ENCODE data around the gene VWA5B2.

The VWA5B2 gene

GRCh38 chr3:184229394-184230080 is at the start of gene VWA5B2:
VWA5B2 (plus strand) TSS chr3:184229585; CDS start chr3:184230529, 944 bp downstream.
- peak; percentile 45 to 54 for DNase-seq (ENCODE audit: low read depth in 1 of 2, low spot score in 1 of 2)

GRCh38 chr3:184180165-184180564 is 49.2 kb upstream of the VWA5B2 start:
- DNase-seq (ENCODE audit: low read depth in 1 of 2, low spot score in 1 of 2): no peak

GRCh38 chr3:184181596-184181995 is 47.8 kb upstream of the VWA5B2 start:
- no peak for DNase-seq (ENCODE audit: low read depth in 1 of 2, low spot score in 1 of 2)

DNA sequence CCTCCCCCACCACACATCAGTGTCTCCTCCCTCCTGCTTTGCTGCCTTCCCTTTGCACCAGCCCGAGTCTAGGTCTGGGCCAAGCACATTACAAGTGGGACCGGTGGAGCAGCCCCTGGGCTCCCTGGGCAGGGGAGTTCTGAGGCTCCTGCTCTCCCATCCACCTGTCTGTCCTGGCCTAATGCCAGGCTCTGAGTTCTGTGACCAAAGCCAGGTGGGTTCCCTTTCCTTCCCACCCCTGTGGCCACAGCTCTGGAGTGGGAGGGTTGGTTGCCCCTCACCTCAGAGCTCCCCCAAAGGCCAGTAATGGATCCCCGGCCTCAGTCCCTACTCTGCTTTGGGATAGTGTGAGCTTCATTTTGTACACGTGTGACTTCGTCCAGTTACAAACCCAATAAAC is 45.7 kb upstream of the VWA5B2 start:
- no peak for DNase-seq (ENCODE audit: low read depth in 1 of 2, low spot score in 1 of 2)

DNA sequence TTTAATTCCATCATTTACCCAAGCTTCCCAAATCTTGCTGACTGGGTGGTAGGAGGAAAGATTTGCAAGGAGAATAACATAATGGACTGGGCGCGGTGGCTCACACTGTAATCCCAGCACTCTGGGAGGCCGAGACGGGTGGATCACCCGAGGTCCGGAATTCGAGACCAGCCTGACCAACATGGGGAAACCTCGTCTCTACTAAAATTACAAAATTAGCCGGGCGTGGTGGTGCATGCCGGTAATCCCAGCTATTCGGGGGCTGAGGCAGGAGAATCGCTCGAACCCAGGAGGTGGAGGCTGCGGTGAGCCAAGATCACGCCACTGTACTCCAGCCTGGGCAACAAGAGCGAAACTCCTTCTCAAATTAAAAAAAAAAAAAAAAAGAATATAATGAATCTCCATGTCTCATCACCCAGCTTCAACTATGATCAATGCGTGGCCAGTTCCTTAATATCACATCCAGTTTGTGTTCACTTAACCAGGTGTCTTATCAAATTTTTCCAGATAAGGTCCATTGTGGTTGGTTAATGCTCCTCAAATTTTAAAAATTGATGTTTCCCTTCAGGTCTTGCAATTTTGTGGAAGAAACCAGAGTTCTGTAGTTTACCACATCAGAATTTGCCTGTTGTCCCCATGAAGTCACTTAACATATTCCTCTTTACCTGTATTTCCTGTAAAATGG is 44.7 kb upstream of the VWA5B2 start:
- no peak for DNase-seq (ENCODE audit: low read depth in 1 of 2, low spot score in 1 of 2)

DNA sequence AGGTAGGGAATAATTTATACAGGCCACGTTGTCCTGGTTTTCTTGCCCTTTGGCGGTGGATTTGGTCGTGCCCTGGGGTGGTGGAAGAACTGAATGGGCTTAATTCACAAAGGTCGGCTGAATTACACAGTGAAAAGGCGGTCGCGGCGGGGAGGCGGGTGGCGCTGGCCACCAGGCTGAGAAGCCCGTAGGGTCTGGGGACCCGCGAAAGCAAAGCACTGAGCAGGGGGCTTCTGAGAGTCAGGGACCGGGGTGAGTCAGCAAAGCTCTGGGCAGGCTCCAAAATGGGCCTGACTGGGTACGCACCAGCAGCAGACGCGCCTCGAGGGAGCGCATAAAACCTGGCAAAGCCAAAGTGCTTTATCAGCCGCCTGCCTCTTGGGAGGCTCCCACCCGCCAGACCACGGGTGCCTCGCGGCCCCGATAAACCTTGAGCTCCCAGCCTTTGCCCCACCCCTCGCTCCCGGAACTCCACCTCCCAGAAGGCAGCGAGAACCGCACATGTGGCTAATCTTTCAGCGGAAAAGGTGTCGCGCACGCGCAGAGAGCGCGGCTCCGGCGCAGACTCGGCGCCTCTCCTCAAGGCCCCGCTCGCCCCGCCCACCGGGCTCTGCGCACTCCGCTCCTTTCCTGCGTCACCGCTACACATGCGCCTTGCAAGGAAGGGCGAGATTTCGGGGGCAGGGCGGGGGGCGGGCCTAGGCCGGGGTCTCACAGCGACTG is 43.8 kb upstream of the VWA5B2 start:
- peak; percentile 98 for DNase-seq (ENCODE audit: low read depth in 1 of 2, low spot score in 1 of 2)

DNA sequence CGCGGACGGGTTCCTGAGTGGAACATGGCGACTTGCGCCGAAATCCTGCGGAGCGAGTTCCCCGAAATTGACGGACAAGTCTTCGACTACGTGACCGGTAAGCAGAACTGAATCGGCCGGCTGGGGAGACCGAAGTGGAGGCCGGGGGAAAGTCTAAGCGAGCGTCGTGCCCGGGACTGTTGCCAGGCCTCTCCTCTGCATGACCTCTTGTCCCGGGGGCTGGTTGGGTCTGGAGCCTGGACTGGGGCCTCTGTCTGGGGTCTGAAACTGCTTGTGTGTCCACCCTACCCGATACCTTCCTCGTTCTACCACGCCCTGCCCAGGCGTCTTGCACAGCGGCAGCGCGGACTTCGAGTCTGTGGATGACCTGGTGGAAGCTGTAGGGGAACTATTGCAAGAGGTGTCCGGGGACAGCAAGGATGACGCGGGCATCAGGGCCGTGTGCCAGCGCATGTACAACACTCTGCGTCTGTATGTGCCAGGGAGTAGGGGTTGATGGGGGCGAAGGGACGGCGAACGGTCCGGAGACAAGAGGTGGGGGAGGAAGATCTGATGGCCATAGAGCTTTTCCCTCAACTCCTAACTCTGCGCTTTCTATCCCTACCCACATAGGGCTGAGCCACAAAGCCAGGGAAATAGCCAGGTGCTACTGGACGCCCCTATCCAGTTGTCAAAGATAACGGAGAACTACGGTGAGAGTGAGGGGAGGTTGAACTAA is 43.0 kb upstream of the VWA5B2 start, which contains the start of gene ABCF3:
Gene ABCF3, plus strand, starts transcription at position 16 of the 718 bp plus-strand sequence. Its CDS starts 9 bp downstream, at position 25.
- no peak for DNase-seq (ENCODE audit: low read depth in 1 of 2, low spot score in 1 of 2)

DNA sequence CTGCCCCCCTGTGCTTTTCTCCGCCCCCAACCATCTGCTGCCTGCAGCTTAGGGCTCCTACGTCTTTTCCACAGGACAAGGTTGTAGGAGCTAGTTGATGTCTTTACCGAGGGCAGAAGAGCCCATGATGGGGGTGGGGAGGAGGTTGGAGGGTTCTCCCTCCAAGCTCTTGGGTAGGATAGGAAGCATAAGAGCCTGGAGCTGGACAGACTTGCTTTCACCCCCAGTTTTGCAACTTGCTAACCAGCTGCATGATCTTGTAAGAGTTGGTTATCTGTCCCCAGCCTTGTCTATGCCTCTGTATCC is 42.5 kb upstream of the VWA5B2 start:
- no peak for DNase-seq (ENCODE audit: low read depth in 1 of 2, low spot score in 1 of 2)

GRCh38 chr3:184188080-184188479 is 41.3 kb upstream of the VWA5B2 start:
- DNase-seq (ENCODE audit: low read depth in 1 of 2, low spot score in 1 of 2): no peak

DNA sequence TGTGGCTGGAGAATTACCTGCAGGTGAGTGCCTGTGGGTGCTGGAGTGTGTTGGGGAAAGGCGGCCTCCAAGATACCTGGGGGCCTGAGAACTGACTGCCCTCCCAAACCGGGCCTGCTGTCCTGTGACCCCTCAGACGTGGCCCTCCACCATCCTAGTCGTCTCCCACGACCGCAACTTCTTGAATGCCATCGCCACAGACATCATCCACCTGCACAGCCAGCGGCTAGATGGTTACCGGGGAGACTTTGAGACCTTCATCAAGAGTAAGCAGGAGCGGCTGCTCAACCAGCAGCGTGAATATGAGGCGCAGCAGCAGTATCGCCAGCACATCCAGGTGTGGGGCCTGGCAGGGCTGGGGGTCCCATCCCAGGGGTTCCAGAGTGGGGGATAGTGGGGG is 40.0 kb upstream of the VWA5B2 start:
- DNase-seq (ENCODE audit: low read depth in 1 of 2, low spot score in 1 of 2): no peak

GRCh38 chr3:184192889-184193288 is 36.5 kb upstream of the VWA5B2 start:
- DNase-seq (ENCODE audit: low read depth in 1 of 2, low spot score in 1 of 2): no peak

GRCh38 chr3:184193991-184194539 is 35.3 kb upstream of the VWA5B2 start:
- no peak for DNase-seq (ENCODE audit: low read depth in 1 of 2, low spot score in 1 of 2)

DNA sequence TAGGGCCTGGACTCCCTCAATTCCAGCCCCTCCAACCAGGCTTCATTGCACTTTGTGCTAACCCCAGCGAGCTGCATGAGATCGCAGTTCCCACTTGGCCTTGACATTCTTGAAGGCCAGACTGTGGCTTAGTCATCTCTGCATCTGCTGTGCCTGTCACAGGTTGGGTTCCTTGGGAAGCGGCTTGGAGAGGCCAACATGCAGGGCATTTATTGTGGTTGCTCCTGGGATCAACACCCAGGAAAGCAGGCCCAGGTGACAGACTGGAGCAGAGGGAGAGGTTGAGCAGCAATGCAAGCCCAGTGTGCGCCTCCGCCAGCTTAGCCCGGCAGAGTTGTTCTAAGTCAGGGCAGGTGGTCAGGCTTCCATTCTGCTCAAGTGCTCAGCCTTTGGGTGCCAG is 32.8 kb upstream of the VWA5B2 start:
- DNase-seq (ENCODE audit: low read depth in 1 of 2, low spot score in 1 of 2): no peak

DNA sequence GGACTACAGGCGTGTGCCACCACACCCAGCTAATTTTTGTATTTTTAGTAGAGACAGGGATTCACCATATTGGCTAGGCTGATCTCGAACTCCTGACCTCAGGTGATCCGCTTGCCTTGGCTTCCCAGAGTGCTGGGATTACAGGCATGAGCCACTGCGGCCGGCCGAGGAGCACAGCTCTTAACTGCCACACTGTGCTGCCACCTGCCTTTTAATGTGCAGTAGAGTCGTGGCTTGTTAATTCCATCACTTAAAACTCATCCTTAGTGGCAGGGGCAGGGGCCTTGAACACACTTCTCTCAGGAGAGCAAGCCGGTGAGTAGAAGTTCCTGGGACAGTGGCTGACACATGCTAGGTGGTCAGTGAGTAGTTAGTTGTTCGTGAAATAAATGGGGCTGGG is 30.9 kb upstream of the VWA5B2 start:
- no peak for DNase-seq (ENCODE audit: low read depth in 1 of 2, low spot score in 1 of 2)

DNA sequence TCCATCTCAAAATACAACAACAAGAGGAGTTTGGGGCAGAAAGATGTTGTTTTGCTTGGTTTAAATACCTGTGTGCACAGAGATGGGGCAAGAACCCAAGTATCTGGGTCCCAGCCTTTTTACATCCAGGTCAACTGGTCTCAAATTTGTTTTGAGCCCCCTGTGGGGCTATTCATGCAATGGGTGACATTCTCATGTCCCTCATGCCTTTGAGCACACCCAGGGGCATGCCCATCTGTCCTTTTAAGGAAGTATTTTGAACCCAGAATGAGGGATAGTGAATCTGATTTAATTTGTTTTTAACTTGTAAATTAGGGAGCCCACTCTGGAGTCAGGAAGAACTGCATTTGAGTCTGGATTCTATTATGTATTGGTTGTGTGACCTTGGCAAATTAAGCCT is 28.6 kb upstream of the VWA5B2 start:
- DNase-seq (ENCODE audit: low read depth in 1 of 2, low spot score in 1 of 2): no peak

DNA sequence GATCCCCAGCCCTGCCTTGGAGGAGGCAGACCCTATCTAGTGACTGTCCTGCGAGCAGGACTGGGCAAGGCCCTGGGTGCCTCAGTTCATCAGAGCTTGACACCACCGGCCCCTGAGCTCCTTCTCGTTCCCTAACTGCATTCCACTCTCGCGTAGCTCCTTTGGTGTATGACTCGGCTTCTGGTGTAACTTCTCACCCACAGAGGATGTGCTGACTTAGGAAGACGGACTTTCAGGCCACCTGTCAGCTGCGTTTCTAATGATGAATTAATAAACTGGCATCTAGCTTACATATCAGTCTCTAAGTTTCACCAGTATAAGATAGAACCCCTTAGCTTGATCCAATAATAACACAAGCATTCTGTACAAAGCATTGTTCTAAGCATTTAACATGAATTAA is 25.9 kb upstream of the VWA5B2 start:
- DNase-seq (ENCODE audit: low read depth in 1 of 2, low spot score in 1 of 2): no peak

DNA sequence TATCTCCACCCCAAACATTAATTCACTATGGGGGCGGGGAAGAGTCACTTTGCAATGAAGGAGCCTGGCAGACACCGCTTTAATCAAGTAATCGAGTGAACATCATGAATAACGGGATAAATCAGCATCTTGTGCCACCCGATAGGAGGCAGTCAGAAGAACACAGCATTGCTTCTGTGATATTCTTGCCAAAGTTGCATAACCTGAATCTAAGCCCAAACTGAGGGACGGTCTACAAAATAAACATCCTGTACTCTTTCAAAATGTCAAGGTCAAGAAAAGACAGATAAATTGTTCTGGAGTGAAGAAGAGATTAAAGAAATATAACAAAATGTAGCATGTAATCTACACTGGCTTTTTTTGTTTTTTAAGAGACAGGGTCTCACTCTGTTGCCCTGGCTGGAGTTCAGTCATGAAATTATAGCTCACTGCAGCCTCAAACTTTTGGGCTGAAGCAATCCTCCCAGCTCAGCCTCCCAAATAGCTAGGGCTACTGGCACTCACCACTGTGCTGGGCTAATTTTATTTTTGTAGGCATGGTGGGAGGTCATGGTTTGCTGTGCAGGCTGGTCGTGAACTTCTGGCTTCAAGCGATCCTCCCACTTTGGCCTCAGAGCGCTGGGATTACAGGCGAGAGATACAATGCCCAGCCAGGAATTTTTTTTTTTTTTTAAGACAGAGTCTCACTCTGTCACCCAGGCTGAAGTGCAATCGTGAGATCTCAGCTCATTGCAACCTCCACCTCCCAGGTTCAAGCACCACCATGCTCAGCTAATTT is 20.1 kb upstream of the VWA5B2 start:
- DNase-seq (ENCODE audit: low read depth in 1 of 2, low spot score in 1 of 2): no peak

- DNase-seq (ENCODE audit: low read depth in 1 of 2, low spot score in 1 of 2): no peak
These were observed 18.1 kb upstream of the VWA5B2 start for GRCh38 chr3:184211297-184211696.

GRCh38 chr3:184211718-184212117 is 17.7 kb upstream of the VWA5B2 start:
- no peak for DNase-seq (ENCODE audit: low read depth in 1 of 2, low spot score in 1 of 2)

GRCh38 chr3:184218814-184219213 is 10.6 kb upstream of the VWA5B2 start:
- DNase-seq (ENCODE audit: low read depth in 1 of 2, low spot score in 1 of 2): no peak

- no peak for DNase-seq (ENCODE audit: low read depth in 1 of 2, low spot score in 1 of 2)
These were observed 6.9 kb upstream of the VWA5B2 start for GRCh38 chr3:184222521-184222920.

Data from stimulated activated CD4-positive, alpha-beta T cell treated with anti-CD3 and anti-CD28 coated beads, Interleukin-15, amount 100 ng/mL, for 1 hour (primary cell).